Esophagus muscularis mucosa (tissue), 4 donors: ENCODE results near the gene ZBTB7B. TPM values are rescaled to one million over a fixed set of nuclear protein-coding genes. Genes with fewer than 3 reads are reported as not detected.

Experiments used
- DNase-seq: peaks from one replicate; pipeline ENCODE4 v3.0.0-alpha.2; 2017; ENCODE audit errors: extremely low spot score
- H3K27ac ChIP-seq, 4 donors: fragments of 200-600 bp; sonication (generic); replicated peaks in 1 of 4; 1 replicate in 3 of 4; 2 replicates in 1 of 4; pipeline ENCODE4 v1.5.1; 2016 to 2019; ENCODE audit warnings: mild to moderate bottlenecking in 1 of 4
- H3K27me3 ChIP-seq, 4 donors: fragments of 200-600 bp; sonication (generic); one replicate each; pipeline versions ENCODE4 v1.5.1 to v1.6.0; 2016 to 2019
- H3K36me3 ChIP-seq, 4 donors: fragments of 200-600 bp; sonication (generic); one replicate each; pipeline ENCODE4 v1.5.1; 2016 to 2019
- H3K4me1 ChIP-seq, 4 donors: fragments of 200-600 bp; sonication (generic); one replicate each; pipeline ENCODE4 v1.5.1; 2016 to 2019
- H3K4me3 ChIP-seq, 4 donors: fragments of 200-600 bp; sonication (generic); 1 replicate in 2 of 4; 2 replicates in 2 of 4; pipeline ENCODE4 v1.5.1; 2016 to 2019; ENCODE audit warnings: mild to moderate bottlenecking in 4 of 4, moderate library complexity in 1 of 4
- H3K9me3 ChIP-seq, 4 donors: fragments of 200-600 bp; sonication (generic); 1 replicate in 3 of 4; 2 replicates in 1 of 4; pipeline ENCODE4 v1.5.1; 2016 to 2019
- CTCF ChIP-seq, 3 experiments: fragments of 200-600 bp in 2 of 3; fragments of 450-650 bp in 1 of 3; sonication (generic) in 2 of 3; IDR thresholded peaks; one replicate each; pipeline ENCODE4 v1.5.1; 2017 to 2019; ENCODE audit warnings: antibody characterized with exemption in 3 of 3, mild to moderate bottlenecking in 2 of 3, moderate library complexity in 1 of 3
- EP300 ChIP-seq: sonication (generic); formaldehyde crosslinking; IDR thresholded peaks from one replicate; pipeline ENCODE4 v1.6.1; 2017; ENCODE audit warnings: antibody characterized with exemption
- POLR2A ChIP-seq: fragments of 450-650 bp; IDR thresholded peaks from one replicate; pipeline ENCODE4 v1.6.1; 2017; ENCODE audit warnings: antibody characterized with exemption, moderate library complexity, mild to moderate bottlenecking, low read depth
- POLR2AphosphoS5 ChIP-seq, 2 donors: sonication (generic); formaldehyde crosslinking; IDR thresholded peaks; one replicate each; pipeline ENCODE4 v1.6.1; 2017; ENCODE audit warnings: antibody characterized with exemption in 2 of 2
- WGBS: methylation state at CpG from one replicate; pipeline ENCODE4 v1.1.5; 2018; 5-methylcytosine and 5-hydroxymethylcytosine counted together
- intact Hi-C: fragments of 100-400 bp; cut with DNase I; formaldehyde crosslinking; loops from one replicate; pipeline ENCODE4 v1.15.1; 2023
- total RNA-seq, 4 donors: library from RNA; depleted of rRNA; stranded (reverse); fragments of >200 nt; gene quantifications; one replicate each; pipeline versions ENCODE4 v1.1.0 to v1.2.1, GENCODE V29; 2016

ZBTB7B gene
- total RNA-seq, 4 donors from 2014 or later: 50.0 to 68.9 (median 55.8) TPM

- intact Hi-C loops: loop anchor here (2.0 kb wide), 1 partner anchor 40 kb away; no protein-coding TSS in a partner anchor
- H3K27ac ChIP-seq: no peak overlapping the region
- H3K4me1 ChIP-seq: peaks cover 11 to 20% (median 17%) of the 10 kb centered on the region in 4 donors
- no peak overlapping the region for H3K4me3 ChIP-seq
- no peak for DNase-seq
- TF ChIP-seq POLR2A (no peak), EP300 (no peak), POLR2AphosphoS5 (IDR thresholded peaks at IDR 0.05) (peak in 1 of 2 donors; percentile 63), CTCF (IDR thresholded peaks at IDR 0.05) (peak; percentile 77 to 88 (median 79))
- 55% methylated on average over 7 of the region's 7 CpGs for WGBS
- H3K9me3 ChIP-seq: no peaks in the 10 kb centered on the region
- H3K36me3 ChIP-seq: no peaks in the 10 kb centered on the region
- no peaks in the 10 kb centered on the region for H3K27me3 ChIP-seq
Measured at GRCh38 chr1:155044812-155045657, 42.4 kb downstream of the ZBTB7B start.

GRCh38 chr1:155048449-155049334 is 46.1 kb downstream of the ZBTB7B start:
- H3K27me3 ChIP-seq: no peaks in the 10 kb centered on the region
- WGBS: 91% methylated on average over 6 of the region's 8 CpGs
- peaks cover 0 to 6% (median 2%) of the 10 kb centered on the region in 4 donors for H3K36me3 ChIP-seq
- no peak overlapping the region for H3K4me3 ChIP-seq
- H3K4me1 ChIP-seq: peaks cover 20 to 48% (median 41%) of the 10 kb centered on the region in 4 donors
- intact Hi-C loops: no loop called here
- H3K27ac ChIP-seq: no peak overlapping the region
- TF ChIP-seq POLR2A (no peak), CTCF (IDR thresholded peaks at IDR 0.05) (no peak), POLR2AphosphoS5 (IDR thresholded peaks at IDR 0.05) (no peak)
- H3K9me3 ChIP-seq: no peaks in the 10 kb centered on the region
- DNase-seq: no peak

GRCh38 chr1:155049651-155050559 is 47.3 kb downstream of the ZBTB7B start:
- Histone ChIP-seq H3K36me3 (peaks cover 10 to 18% (median 14%) of the 10 kb centered on the region in 4 donors), H3K27me3 (no peaks in the 10 kb centered on the region), H3K9me3 (no peaks in the 10 kb centered on the region), H3K4me3 (peak overlapping the region; percentile 74 to 83 (median 76)), H3K4me1 (peaks cover 24 to 51% (median 41%) of the 10 kb centered on the region in 4 donors), H3K27ac (peak overlapping the region; percentile 87 to 93 (median 90))
- DNase-seq: no peak
- TF ChIP-seq POLR2AphosphoS5 (IDR thresholded peaks at IDR 0.05) (no peak), EP300 (no peak), CTCF (IDR thresholded peaks at IDR 0.05) (no peak), POLR2A (no peak)
- intact Hi-C loops: no loop called here
- 21% methylated on average over 8 of the region's 10 CpGs for WGBS
